Thyroid gland (tissue), 4 donors: ENCODE results near the gene MLANA. TPM values are rescaled to one million over a fixed set of nuclear protein-coding genes. Genes with fewer than 3 reads are reported as not detected.

ENCODE experiments used
- DNase-seq, 2 donors: peaks; one replicate each; pipeline ENCODE4 v3.0.0-alpha.2; 2019
- H3K27ac ChIP-seq, 3 donors: fragments of 200-600 bp; sonication (generic); 1 replicate in 2 of 3; 2 replicates in 1 of 3; pipeline ENCODE4 v1.5.1; 2016 to 2019; ENCODE audit warnings: mild to moderate bottlenecking in 1 of 3, moderate library complexity in 1 of 3
- H3K27me3 ChIP-seq: fragments of 200-600 bp; sonication (generic); one replicate; pipeline ENCODE4 v1.5.1; 2019
- H3K36me3 ChIP-seq, 2 donors: fragments of 200-600 bp; sonication (generic); one replicate each; pipeline ENCODE4 v1.5.1; 2016 to 2019
- H3K4me1 ChIP-seq, 2 donors: fragments of 200-600 bp; sonication (generic); one replicate each; pipeline ENCODE4 v1.5.1; 2017 to 2019
- H3K4me3 ChIP-seq, 3 donors: fragments of 200-600 bp; sonication (generic); replicated peaks in 1 of 3; 1 replicate in 2 of 3; 2 replicates in 1 of 3; pipeline ENCODE4 v1.5.1; 2016; ENCODE audit warnings: mild to moderate bottlenecking in 1 of 3
- H3K9me3 ChIP-seq: fragments of 200-600 bp; sonication (generic); one replicate; pipeline ENCODE4 v1.5.1; 2017
- CTCF ChIP-seq, 6 experiments: fragments of 200-600 bp in 3 of 6; fragments of 450-650 bp in 3 of 6; sonication (generic) in 3 of 6; IDR thresholded peaks; one replicate each; pipeline ENCODE4 v1.5.1; 2016 to 2019; ENCODE audit warnings: antibody characterized with exemption in 6 of 6, mild to moderate bottlenecking in 2 of 6, inconsistent platforms in 1 of 6, moderate library complexity in 1 of 6
- POLR2A ChIP-seq, 2 donors: fragments of 450-650 bp; IDR thresholded peaks; one replicate each; pipeline ENCODE4 v1.6.1; 2017; ENCODE audit warnings: antibody characterized with exemption in 2 of 2, mild to moderate bottlenecking in 2 of 2, moderate library complexity in 1 of 2
- WGBS, 2 donors: methylation state at CpG; one replicate each; pipeline ENCODE4 v1.1.5; 2017; 5-methylcytosine and 5-hydroxymethylcytosine counted together
- intact Hi-C: fragments of 100-400 bp; cut with DNase I; formaldehyde crosslinking; loops from one replicate; pipeline ENCODE4 v1.15.1; 2023
- total RNA-seq, 4 donors: library from RNA; depleted of rRNA; stranded (reverse); fragments of >200 nt; gene quantifications; one replicate each; pipeline ENCODE4 v1.2.3, GENCODE V29; 2016

Gene MLANA
- total RNA-seq, 4 donors from 2014 or later: not detected

DNA sequence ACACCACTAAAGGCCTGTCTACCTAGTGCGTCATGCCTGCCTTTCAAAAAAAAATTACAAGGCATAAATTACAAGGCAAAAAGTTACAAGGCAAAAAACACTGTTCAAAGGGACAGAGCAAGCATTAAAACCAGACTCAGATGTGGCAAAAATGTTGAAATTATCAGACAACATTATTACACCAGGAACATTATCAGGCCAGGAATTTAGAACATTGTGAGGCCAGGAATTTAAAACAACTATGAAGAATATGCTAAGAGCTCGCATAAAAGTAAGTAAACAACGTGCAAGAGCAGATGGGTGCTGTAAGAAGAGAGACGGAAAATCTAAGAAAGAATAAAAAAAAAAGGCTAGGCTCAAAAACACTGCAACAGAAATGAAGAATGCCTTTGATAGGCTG, 18.2 kb upstream of the MLANA start:
- peak overlapping the region; percentile 7 to 74 (median 23) for H3K27ac ChIP-seq
- H3K36me3 ChIP-seq: no peaks in the 10 kb centered on the region
- H3K4me3 ChIP-seq: no peak overlapping the region
- TF ChIP-seq CTCF (IDR thresholded peaks at IDR 0.05) (no peak), POLR2A (IDR thresholded peaks at IDR 0.05) (no peak)
- H3K4me1 ChIP-seq: peaks cover 6 to 11% of the 10 kb centered on the region in 2 donors
- intact Hi-C loops: no loop called here
- DNase-seq: no peak
- H3K9me3 ChIP-seq: no peaks in the 10 kb centered on the region
- 72 to 74% methylated on average over 4 of the region's 4 CpGs for WGBS, 2 donors
- H3K27me3 ChIP-seq: no peaks in the 10 kb centered on the region

GRCh38 chr9:5873439-5873838, 17.2 kb upstream of the MLANA start:
- WGBS, 2 donors: 85 to 92% methylated on average over 5 of the region's 5 CpGs
- H3K4me3 ChIP-seq: no peak overlapping the region
- no peaks in the 10 kb centered on the region for H3K27me3 ChIP-seq
- TF ChIP-seq POLR2A (IDR thresholded peaks at IDR 0.05): no peak
- TF ChIP-seq CTCF (IDR thresholded peaks at IDR 0.05): no peak
- no peak for DNase-seq
- peaks cover 6 to 11% of the 10 kb centered on the region in 2 donors for H3K4me1 ChIP-seq
- no peaks in the 10 kb centered on the region for H3K36me3 ChIP-seq
- H3K9me3 ChIP-seq: no peaks in the 10 kb centered on the region
- intact Hi-C loops: no loop called here
- H3K27ac ChIP-seq: no peak overlapping the region

DNA sequence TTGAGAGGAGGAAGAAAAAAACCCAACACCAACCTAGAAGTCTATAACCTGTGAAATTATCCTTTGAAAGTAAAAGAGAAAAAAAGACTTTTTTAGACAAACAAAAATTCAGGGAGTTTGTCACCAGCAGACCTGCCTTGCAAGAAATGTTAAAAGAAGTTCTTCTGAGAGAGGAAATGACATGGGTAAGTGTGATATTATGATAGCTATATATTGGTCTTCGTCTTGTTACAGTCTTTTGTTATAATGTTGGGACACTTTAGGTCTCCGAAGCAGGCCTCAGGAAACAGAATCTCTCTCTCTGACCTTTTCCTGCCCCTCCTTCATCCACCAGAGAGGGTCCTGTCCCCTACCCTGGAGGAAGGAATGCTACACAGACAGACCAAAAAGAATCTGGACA, 16.6 kb upstream of the MLANA start:
- WGBS, 2 donors: 89 to 95% methylated on average over 2 of the region's 2 CpGs
- DNase-seq: no peak
- Histone ChIP-seq H3K4me1 (peaks cover 6 to 11% of the 10 kb centered on the region in 2 donors), H3K4me3 (no peak overlapping the region), H3K36me3 (no peaks in the 10 kb centered on the region), H3K27ac (no peak overlapping the region), H3K27me3 (no peaks in the 10 kb centered on the region), H3K9me3 (no peaks in the 10 kb centered on the region)
- intact Hi-C loops: no loop called here
- TF ChIP-seq POLR2A (IDR thresholded peaks at IDR 0.05): no peak
- no peak for TF ChIP-seq CTCF (IDR thresholded peaks at IDR 0.05)

DNA sequence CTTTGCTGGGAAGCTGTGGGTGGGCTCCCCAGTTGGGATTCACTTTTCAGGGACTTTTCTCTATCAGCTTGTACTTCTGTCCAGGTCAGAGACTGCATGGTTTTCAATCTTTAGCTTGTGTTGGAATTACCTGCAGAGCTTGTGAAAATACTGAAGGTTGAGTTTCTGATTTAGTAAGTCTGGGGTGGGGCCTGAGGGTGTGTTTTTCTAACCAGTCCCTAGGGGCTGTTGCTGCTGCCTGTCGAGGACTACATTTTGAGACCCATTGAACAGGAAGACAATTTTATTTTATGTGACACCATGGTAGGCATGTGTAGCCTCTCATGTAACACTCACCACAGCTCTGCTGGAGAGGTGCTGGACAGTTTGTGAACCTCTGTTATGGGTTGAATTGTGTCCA, 14.7 kb upstream of the MLANA start:
- no peaks in the 10 kb centered on the region for H3K27me3 ChIP-seq
- no peak overlapping the region for H3K27ac ChIP-seq
- TF ChIP-seq CTCF (IDR thresholded peaks at IDR 0.05) (no peak), POLR2A (IDR thresholded peaks at IDR 0.05) (no peak)
- intact Hi-C loops: no loop called here
- no peaks in the 10 kb centered on the region for H3K4me1 ChIP-seq
- H3K9me3 ChIP-seq: no peaks in the 10 kb centered on the region
- H3K4me3 ChIP-seq: no peak overlapping the region
- no peak for DNase-seq
- WGBS, 2 donors: 40 to 67% methylated on average over 1 of the region's 1 CpG
- H3K36me3 ChIP-seq: no peaks in the 10 kb centered on the region

- no peak for DNase-seq
- H3K27me3 ChIP-seq: no peaks in the 10 kb centered on the region
- H3K4me1 ChIP-seq: no peaks in the 10 kb centered on the region
- TF ChIP-seq CTCF (IDR thresholded peaks at IDR 0.05): no peak
- no peaks in the 10 kb centered on the region for H3K9me3 ChIP-seq
- WGBS, 2 donors: 91 to 96% methylated on average over 7 of the region's 7 CpGs
- intact Hi-C loops: no loop called here
- no peak overlapping the region for H3K27ac ChIP-seq
- H3K4me3 ChIP-seq: no peak overlapping the region
- no peaks in the 10 kb centered on the region for H3K36me3 ChIP-seq
Measured at GRCh38 chr9:5876711-5877110, 14.0 kb upstream of the MLANA start.
